Activated naive CD8-positive, alpha-beta T cell treated with anti-CD3 and anti-CD28 coated beads for 36 hours (primary cell): ENCODE measurements around the gene CA12. TPM values are rescaled to one million over a fixed set of nuclear protein-coding genes. Genes with fewer than 3 reads are reported as not detected.
"Not testable (repeated sequence)": the region's sequence is repeated elsewhere in the genome, so short reads cannot be mapped to it uniquely, and the experiment has no call there.

ENCODE experiments used
- DNase-seq: peaks from one replicate; pipeline ENCODE4 v3.0.0; 2021
- H3K27ac Mint-ChIP-seq: one replicate; pipeline ENCODE4 v1.8.0; 2022; ENCODE audit warnings: mild to moderate bottlenecking, moderate library complexity, mixed read lengths
- H3K27me3 Mint-ChIP-seq: one replicate; pipeline ENCODE4 v1.8.0; 2022; ENCODE audit warnings: mild to moderate bottlenecking, mixed read lengths
- H3K36me3 Mint-ChIP-seq: one replicate; pipeline ENCODE4 v1.8.0; 2021; ENCODE audit warnings: mild to moderate bottlenecking, mixed read lengths
- H3K4me1 Mint-ChIP-seq: one replicate; pipeline ENCODE4 v1.8.0; 2021; ENCODE audit warnings: mixed read lengths
- H3K4me3 Mint-ChIP-seq: one replicate; pipeline ENCODE4 v1.8.0; 2022; ENCODE audit warnings: mild to moderate bottlenecking, moderate library complexity, mixed read lengths
- H3K9me3 Mint-ChIP-seq: one replicate; pipeline ENCODE4 v1.8.0; 2022; ENCODE audit warnings: mixed read lengths
- total RNA-seq, 2 experiments: library from RNA; stranded (reverse); gene quantifications; one replicate each; pipeline ENCODE4 v1.2.3, GENCODE V29; 2021

CA12 gene
- total RNA-seq, 2 experiments from 2014 or later = 0.39 TPM; not detected in 1

DNA sequence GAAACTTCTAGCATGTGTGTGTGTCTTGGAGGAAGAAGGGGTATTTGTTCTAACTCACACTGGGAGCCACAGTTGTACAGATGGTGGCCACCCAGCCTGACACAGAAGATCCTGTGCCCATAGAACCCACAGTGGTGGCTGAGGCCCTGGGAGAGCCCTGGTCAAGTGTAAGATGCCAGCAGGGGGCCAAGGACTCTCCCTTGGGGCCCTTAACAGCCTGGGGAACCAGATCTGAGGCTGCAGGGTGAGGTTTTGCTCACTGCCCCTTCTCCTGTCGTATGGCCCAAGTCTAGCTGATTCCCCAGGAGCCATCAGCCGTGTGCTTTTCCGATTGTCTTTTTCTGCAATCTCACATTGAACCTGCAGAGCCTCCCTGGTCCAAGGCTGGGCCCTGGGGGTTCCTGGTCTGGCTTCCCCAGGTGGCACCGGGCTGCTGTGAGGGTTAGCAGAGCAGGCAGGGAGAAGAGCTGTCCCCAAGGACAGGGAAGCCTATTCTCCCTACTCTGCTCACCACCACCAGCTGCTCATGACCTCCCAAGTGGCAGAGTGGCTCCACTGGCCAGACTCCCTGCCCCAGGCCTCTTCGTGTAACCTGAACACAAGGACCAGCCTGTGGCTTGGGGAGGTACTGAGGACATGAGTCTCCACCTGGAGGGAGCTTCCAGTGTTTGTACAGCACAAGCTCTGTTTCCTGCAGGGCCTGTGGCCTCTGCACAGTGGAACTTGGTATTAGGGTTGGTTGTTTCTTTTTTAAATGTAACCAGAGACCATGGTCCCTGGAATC is 51.9 kb downstream of the CA12 start:
- no peak overlapping the region for H3K27ac Mint-ChIP-seq
- no peaks in the 10 kb centered on the region for H3K4me1 Mint-ChIP-seq
- H3K4me3 Mint-ChIP-seq = no peak overlapping the region
- no peaks in the 10 kb centered on the region for H3K9me3 Mint-ChIP-seq
- no peaks in the 10 kb centered on the region for H3K27me3 Mint-ChIP-seq
- no peaks in the 10 kb centered on the region for H3K36me3 Mint-ChIP-seq
- no peak for DNase-seq

DNA sequence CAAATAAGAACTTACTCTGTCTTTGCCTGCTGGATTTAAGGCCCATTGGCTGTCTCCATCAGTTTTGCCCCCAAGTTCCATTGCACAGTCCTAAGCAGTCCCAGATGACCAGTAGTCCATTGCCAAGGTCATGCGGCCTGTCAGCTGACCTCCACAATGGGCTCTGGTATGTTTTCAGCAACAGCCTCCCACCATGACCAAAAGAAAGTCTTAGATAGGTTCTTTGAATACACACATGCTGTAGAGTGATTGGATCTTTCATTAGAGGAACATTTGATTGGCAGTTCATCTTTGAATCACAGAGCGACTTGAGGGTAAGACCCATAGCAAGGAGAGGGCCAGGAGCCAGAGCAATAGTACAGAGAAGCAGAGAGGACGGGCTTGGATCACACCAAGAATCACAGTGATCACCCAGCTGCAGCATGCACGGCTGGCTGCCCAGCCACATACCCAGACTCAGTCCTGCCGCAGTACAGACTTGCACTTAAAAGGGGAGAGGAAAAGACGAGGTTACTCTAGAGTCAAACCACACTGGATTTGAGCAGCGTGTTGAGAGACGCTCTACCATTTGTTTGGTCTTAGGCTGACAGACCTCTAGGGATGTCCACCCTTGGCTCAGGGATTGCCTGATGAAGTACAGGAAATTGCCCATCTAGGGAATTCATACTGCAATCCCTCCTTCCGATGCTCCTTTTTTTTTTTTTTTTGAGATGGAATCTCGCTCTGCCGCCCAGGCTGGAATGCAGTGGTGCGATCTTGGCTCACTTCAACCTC is 53.8 kb downstream of the CA12 start:
- Mint-ChIP-seq H3K27me3 (no peaks in the 10 kb centered on the region), H3K4me1 (no peaks in the 10 kb centered on the region), H3K9me3 (no peaks in the 10 kb centered on the region), H3K36me3 (no peaks in the 10 kb centered on the region), H3K27ac (no peak overlapping the region), H3K4me3 (no peak overlapping the region)
- DNase-seq = no peak

DNA sequence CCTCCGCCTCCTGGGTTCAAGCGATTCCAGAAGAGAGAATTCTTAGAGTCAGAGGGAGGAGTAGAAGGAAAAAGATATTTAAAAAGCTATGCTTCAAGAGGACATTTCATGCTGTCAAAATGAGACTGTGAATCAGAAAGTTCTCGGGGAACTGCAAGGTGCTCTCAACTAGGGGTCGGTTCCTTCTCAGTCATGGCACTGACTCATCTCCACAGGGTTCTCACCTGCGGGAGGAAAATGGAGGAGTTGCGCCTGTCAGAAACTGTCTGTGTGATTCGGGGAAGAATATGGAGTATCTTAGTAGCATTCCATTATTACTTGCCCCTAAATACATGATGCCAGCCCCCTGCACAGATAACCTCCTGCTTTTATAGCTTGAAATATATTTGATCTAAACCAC is 56.9 kb downstream of the CA12 start:
- no peaks in the 10 kb centered on the region for H3K9me3 Mint-ChIP-seq
- no peak overlapping the region for H3K27ac Mint-ChIP-seq
- no peak for DNase-seq
- no peaks in the 10 kb centered on the region for H3K36me3 Mint-ChIP-seq
- no peak overlapping the region for H3K4me3 Mint-ChIP-seq
- H3K27me3 Mint-ChIP-seq = no peaks in the 10 kb centered on the region
- H3K4me1 Mint-ChIP-seq = no peaks in the 10 kb centered on the region

DNA sequence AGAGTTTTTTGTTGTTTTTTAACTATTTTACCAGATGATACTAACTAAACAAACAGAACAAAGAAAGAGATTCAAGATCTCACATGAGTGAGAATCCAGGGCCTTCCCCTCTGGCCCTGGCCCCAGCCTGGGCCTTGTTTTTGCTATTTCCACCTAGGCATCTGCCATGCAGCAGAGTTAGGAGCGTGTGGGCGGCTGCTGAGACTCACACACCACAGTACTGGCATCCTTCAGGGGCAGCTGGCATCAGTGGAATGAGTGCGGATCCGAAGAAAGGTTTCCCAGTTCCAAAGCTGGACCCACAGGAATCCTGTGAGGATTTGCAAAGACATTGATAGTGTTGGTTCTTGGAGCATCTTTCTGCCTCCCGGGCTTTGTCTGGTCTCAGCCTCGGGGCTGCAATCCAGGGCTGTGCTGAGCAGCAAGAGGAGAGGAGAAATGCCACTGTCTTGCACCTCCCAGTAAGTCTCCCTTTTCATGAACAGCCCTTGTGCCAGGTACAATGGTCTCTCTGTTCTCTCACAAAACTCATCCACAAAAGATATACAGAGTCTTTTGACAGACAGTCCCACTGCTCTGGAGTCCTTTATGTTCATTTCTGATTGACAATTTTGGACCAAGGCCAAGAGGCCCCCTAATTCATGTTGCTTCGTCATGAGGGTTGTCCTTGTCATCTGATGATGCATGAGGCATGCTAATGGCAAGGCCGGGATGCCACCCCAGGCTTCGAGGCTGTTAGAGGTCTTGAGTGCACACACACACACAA is 57.7 kb downstream of the CA12 start:
- no peak for DNase-seq
- H3K9me3 Mint-ChIP-seq = no peaks in the 10 kb centered on the region
- no peak overlapping the region for H3K27ac Mint-ChIP-seq

DNA sequence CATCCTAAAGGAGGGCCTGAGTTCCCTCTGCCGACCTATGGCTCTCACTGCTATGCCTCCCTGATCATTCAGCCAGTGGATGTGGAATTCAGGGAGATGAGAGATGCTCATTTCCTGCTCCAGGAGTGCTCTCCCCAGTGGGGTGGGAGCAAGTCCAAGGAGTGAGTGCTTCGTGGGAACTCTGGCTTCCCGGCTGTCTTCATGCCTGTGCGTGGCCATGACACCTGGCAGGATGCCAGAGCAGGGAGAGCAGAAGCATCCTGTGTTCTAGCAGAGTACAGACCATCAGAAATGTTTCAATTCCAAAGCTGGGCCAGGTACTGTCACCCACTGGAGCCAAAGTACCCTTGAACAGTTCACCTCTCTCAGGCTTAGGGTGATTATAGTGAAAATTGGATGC is 59.1 kb downstream of the CA12 start:
- H3K4me3 Mint-ChIP-seq = no peak overlapping the region
- H3K36me3 Mint-ChIP-seq = no peaks in the 10 kb centered on the region
- H3K9me3 Mint-ChIP-seq = no peaks in the 10 kb centered on the region
- H3K27ac Mint-ChIP-seq = no peak overlapping the region
- H3K27me3 Mint-ChIP-seq = no peaks in the 10 kb centered on the region
- no peak for DNase-seq
- H3K4me1 Mint-ChIP-seq = no peaks in the 10 kb centered on the region

More for the DNA sequence above, 57.7 kb downstream of the CA12 start:
- Mint-ChIP-seq H3K36me3 (no peaks in the 10 kb centered on the region), H3K4me3 (no peak overlapping the region), H3K4me1 (no peaks in the 10 kb centered on the region), H3K27me3 (no peaks in the 10 kb centered on the region)

DNA sequence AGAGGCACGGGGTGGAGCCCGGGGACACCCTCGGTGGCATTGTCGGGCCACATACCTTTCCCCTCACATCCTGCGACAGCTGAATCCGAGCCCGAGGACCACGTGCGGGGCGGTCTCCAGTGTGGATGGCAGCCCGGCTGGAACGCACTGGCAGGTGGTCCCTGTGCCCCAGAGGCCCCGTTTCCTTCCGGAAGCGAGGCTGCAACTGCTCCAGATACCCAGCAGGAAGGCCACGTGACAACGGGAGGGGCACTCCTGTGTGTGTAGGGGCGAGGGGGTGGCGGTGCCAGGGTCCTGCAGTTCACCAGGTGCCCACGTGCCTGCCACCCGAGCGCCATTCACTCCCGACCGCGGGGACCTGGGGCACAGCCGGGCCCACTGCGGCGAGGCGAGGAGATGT is 60.2 kb downstream of the CA12 start:
- no peak overlapping the region for H3K4me3 Mint-ChIP-seq
- no peak overlapping the region for H3K27ac Mint-ChIP-seq
- H3K9me3 Mint-ChIP-seq = no peaks in the 10 kb centered on the region
- no peaks in the 10 kb centered on the region for H3K27me3 Mint-ChIP-seq
- H3K4me1 Mint-ChIP-seq = no peaks in the 10 kb centered on the region
- no peak for DNase-seq
- no peaks in the 10 kb centered on the region for H3K36me3 Mint-ChIP-seq

DNA sequence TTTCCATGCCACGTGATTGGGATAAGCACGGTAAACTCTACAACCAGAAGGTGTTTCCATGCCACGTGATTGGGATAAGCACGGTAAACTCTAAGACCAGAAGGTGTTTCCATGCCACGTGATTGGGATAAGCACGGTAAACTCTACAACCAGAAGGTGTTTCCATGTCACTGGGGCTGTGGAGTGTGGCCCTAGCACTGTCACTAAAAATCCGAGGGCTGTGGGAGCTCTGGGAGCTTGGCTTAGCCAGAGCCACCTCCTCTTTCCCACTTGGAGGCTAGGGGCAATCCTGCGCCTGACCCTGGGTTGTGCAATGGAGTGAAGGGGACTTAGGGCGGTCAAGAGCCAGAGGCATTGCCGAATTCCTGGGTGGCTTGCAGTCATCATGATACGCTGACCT is 60.7 kb downstream of the CA12 start:
- H3K36me3 Mint-ChIP-seq, H3K27ac Mint-ChIP-seq, H3K27me3 Mint-ChIP-seq, H3K4me1 Mint-ChIP-seq, H3K4me3 Mint-ChIP-seq, DNase-seq, H3K9me3 Mint-ChIP-seq: not testable (repeated sequence)

DNA sequence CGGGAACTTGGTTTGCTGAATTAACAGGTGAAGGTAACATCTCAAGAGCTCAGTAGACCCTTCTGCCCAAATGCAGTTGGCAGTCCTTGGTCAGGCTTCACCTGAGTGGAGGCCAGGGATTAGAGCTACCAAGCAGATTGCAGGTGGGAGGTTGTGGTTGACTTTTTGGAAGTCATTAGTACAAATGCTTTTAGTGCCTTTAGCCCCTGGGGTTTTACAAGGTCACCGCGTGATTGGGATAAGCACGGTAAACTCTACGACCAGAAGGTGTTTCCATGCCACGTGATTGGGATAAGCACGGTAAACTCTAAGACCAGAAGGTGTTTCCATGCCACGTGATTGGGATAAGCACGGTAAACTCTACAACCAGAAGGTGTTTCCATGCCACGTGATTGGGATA is 61.2 kb downstream of the CA12 start:
- not testable (repeated sequence) for H3K36me3 Mint-ChIP-seq, H3K4me1 Mint-ChIP-seq, DNase-seq, H3K27me3 Mint-ChIP-seq, H3K4me3 Mint-ChIP-seq, H3K9me3 Mint-ChIP-seq, H3K27ac Mint-ChIP-seq

DNA sequence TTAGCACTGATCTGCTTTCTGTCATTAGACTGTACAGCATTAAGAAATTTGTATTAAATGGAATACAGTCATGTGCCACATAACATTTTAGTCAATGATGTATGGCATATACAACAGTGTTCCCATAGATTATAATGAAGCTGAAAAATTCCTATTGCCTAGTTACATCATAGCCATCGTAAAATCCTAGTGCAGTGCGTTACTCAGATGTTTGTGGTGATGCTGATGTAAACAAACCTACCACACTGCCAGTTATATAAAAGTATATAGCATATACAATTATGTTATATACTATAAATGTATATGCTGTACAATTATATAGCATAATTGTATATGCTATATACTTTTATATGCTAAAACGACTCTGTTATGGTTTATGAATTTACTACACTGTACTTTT is 62.6 kb downstream of the CA12 start:
- Mint-ChIP-seq H3K4me3 (no peak overlapping the region), H3K9me3 (no peaks in the 10 kb centered on the region), H3K27ac (no peak overlapping the region), H3K4me1 (no peaks in the 10 kb centered on the region), H3K36me3 (no peaks in the 10 kb centered on the region), H3K27me3 (no peaks in the 10 kb centered on the region)
- DNase-seq = no peak

DNA sequence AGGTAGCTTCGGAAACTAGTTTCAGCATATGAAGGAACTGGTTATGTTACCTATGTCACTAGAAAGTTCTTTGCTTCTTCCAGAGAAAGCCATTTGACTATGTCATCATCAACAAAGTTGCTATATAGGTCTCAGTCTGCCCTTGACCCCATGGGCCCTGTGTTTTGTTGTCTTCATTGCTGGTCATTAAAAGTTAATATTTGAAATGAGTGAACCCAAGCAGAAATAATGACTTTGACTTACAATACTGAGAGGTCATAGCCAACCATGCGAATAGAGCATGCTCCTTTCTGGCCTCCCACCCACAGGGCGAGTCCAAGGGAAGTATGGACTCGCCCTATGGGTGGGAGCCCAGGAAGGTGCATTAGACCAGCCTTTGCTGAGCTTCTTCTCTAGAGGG is 63.3 kb downstream of the CA12 start:
- Mint-ChIP-seq H3K4me1 (no peaks in the 10 kb centered on the region), H3K4me3 (no peak overlapping the region), H3K9me3 (no peaks in the 10 kb centered on the region), H3K27ac (no peak overlapping the region), H3K36me3 (no peaks in the 10 kb centered on the region), H3K27me3 (no peaks in the 10 kb centered on the region)
- DNase-seq = no peak

DNA sequence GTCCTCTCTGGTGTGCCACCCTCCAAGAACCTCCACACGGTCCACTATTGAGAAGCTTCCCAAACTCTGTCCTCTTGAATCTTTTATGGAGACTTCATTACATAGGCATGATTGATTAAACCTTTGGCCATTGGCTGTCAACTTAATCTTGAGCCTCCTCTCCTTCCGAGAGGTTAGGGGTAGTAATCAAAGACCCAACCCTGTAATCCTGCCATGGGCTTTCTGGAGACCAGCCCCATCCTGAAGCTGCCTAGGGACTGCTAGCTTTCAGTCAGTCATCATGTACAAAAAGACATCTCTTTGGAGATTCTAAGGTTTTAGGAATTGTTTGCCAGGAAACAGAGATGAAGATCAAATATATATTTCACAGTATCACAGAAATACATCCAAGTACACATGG is 67.2 kb downstream of the CA12 start:
- Mint-ChIP-seq H3K27me3 (no peaks in the 10 kb centered on the region), H3K9me3 (no peaks in the 10 kb centered on the region), H3K36me3 (no peaks in the 10 kb centered on the region), H3K4me3 (no peak overlapping the region), H3K4me1 (no peaks in the 10 kb centered on the region), H3K27ac (no peak overlapping the region)
- DNase-seq = no peak

DNA sequence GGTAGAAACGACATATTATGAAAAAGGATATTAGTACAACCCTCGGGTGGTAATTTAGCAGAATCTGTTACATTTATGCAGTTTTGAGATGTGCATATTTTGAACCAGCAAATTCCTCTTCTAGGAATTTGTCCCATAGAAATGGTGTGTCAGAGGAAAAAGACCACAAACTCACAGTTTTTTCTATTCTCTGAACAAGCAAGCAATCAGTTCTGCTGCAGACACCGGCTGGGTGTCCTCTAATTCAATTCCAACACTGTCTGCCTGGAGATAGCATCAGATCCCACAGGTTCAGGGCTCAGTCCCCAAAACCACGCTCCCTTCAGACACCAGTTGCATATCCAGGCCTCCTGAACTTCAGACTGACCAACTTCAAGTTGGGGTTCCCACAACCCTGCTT is 67.8 kb downstream of the CA12 start:
- Mint-ChIP-seq H3K27ac (no peak overlapping the region), H3K27me3 (no peaks in the 10 kb centered on the region), H3K4me3 (no peak overlapping the region), H3K9me3 (no peaks in the 10 kb centered on the region), H3K36me3 (no peaks in the 10 kb centered on the region), H3K4me1 (no peaks in the 10 kb centered on the region)
- no peak for DNase-seq

DNA sequence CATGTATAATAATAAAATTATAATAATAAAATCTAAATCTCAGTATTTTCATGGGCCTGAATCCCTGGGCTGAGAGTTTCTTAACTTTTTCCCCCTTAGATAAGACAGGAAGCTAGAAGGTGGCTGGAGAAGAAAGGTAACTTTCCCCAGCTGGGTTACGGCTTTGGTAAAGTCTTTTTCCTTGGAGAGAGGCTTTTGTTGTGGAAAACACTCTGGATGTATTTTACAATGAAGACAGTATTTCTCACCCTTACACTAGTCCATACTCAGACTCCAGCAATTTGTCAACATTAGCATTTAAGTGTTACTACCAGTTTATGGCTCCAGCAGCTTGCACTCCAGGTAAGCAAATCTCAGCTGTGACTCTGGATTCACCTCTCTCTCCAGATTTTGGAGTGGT is 69.4 kb downstream of the CA12 start:
- H3K27me3 Mint-ChIP-seq = no peaks in the 10 kb centered on the region
- DNase-seq = no peak
- H3K9me3 Mint-ChIP-seq = no peaks in the 10 kb centered on the region
- no peaks in the 10 kb centered on the region for H3K4me1 Mint-ChIP-seq
- no peaks in the 10 kb centered on the region for H3K36me3 Mint-ChIP-seq
- H3K4me3 Mint-ChIP-seq = no peak overlapping the region
- H3K27ac Mint-ChIP-seq = no peak overlapping the region

DNA sequence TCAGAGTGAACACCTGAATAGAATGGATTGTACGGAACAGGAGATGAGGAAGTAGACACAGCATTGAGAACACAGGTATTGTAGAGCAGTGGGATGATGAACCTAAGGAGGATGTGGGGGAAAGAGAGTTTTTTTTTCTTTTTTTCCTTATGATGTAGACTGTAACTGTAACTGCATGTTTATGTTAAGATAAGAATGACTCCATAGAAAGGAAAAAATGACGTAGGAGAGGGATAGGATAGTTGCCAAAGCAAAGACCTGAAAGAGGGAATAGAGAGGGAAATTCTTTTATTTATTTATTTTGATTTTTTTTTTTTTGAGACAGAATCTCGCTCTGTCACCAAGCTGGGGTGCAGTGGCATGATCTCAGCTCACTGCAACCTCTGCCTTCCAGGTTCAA is 71.0 kb downstream of the CA12 start:
- no peak for DNase-seq
- Mint-ChIP-seq H3K9me3 (no peaks in the 10 kb centered on the region), H3K4me1 (no peaks in the 10 kb centered on the region)

DNA sequence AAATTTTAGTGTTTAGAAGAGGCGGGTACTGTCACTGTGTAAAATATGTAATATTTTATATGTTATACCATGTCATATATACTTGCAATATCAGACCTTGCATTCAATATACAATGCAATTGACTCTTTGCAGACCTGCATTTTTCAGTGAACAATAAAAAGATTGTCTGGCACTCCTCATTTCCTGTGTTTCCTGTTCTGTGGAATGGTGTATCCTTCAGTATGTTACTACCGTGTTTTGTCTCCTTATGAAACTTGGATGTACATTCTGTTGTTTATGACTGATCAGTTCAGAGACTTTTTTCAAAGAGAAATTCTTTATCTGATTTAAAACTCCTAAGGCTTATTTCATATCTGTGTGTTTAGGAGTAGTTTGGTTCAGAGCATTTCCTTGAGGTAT is 72.7 kb downstream of the CA12 start:
- Mint-ChIP-seq H3K27me3 (no peaks in the 10 kb centered on the region), H3K9me3 (no peaks in the 10 kb centered on the region), H3K27ac (no peak overlapping the region), H3K4me1 (no peaks in the 10 kb centered on the region), H3K4me3 (no peak overlapping the region), H3K36me3 (no peaks in the 10 kb centered on the region)
- DNase-seq = no peak

More for the DNA sequence above, 71.0 kb downstream of the CA12 start:
- H3K27me3 Mint-ChIP-seq = no peaks in the 10 kb centered on the region
- no peak overlapping the region for H3K27ac Mint-ChIP-seq
- H3K4me3 Mint-ChIP-seq = no peak overlapping the region
- no peaks in the 10 kb centered on the region for H3K36me3 Mint-ChIP-seq
